HPDE6-E6E7 (cell line): ENCODE data around the gene CMTM8.
A peak's percentile ranks its signal among the peaks of the same experiment; 100 is the strongest.
"Not testable (repeated sequence)": the region's sequence is repeated elsewhere in the genome, so short reads cannot be mapped to it uniquely, and the experiment has no call there.

ENCODE experiments used
- DNase-seq: peaks from one replicate; pipeline ENCODE4 v3.0.0; 2011; ENCODE audit warnings: missing footprints; ENCODE audit errors: extremely low spot score

CMTM8 gene

GRCh38 chr3:32238453-32239306 lies at the start of gene CMTM8:
Gene CMTM8 (plus strand): TSS chr3:32238680. CDS start chr3:32238973, 293 bp downstream.
- DNase-seq = peak; percentile 47

GRCh38 chr3:32189693-32190092 lies 48.8 kb upstream of the CMTM8 start:
- no peak for DNase-seq

GRCh38 chr3:32190556-32190955 lies 47.9 kb upstream of the CMTM8 start:
- not testable (repeated sequence) for DNase-seq

GRCh38 chr3:32193101-32193500 lies 45.4 kb upstream of the CMTM8 start:
- DNase-seq = no peak

- DNase-seq = no peak
These were observed 43.8 kb upstream of the CMTM8 start for GRCh38 chr3:32194653-32195052.

GRCh38 chr3:32195995-32196540 lies 42.4 kb upstream of the CMTM8 start:
- DNase-seq = no peak

GRCh38 chr3:32197991-32198390 lies 40.5 kb upstream of the CMTM8 start:
- DNase-seq = no peak

GRCh38 chr3:32198714-32199113 lies 39.8 kb upstream of the CMTM8 start:
- no peak for DNase-seq

- DNase-seq = no peak
These were observed 38.0 kb upstream of the CMTM8 start for GRCh38 chr3:32200490-32200889.

GRCh38 chr3:32200992-32201758 lies 37.3 kb upstream of the CMTM8 start:
- DNase-seq = no peak

GRCh38 chr3:32202496-32202895 lies 36.0 kb upstream of the CMTM8 start:
- no peak for DNase-seq

GRCh38 chr3:32203854-32204253 lies 34.6 kb upstream of the CMTM8 start:
- no peak for DNase-seq

GRCh38 chr3:32208447-32208846 lies 30.0 kb upstream of the CMTM8 start:
- no peak for DNase-seq

- DNase-seq = no peak
These were observed 23.3 kb upstream of the CMTM8 start for GRCh38 chr3:32215185-32215584.

GRCh38 chr3:32216172-32216783 lies 22.2 kb upstream of the CMTM8 start:
- no peak for DNase-seq

GRCh38 chr3:32217339-32217738 lies 21.1 kb upstream of the CMTM8 start:
- DNase-seq = no peak

- DNase-seq = no peak
These were observed 18.9 kb upstream of the CMTM8 start for GRCh38 chr3:32219537-32219936.

GRCh38 chr3:32220006-32220405 lies 18.5 kb upstream of the CMTM8 start:
- no peak for DNase-seq

GRCh38 chr3:32222950-32223349 lies 15.5 kb upstream of the CMTM8 start:
- no peak for DNase-seq

- DNase-seq = no peak
These were observed 14.4 kb upstream of the CMTM8 start for GRCh38 chr3:32224016-32224516.

- no peak for DNase-seq
These were observed 11.5 kb upstream of the CMTM8 start for GRCh38 chr3:32226875-32227500.

GRCh38 chr3:32228743-32229142 lies 9.7 kb upstream of the CMTM8 start:
- not testable (repeated sequence) for DNase-seq
